ENCODE results near the gene TADA2B.

- TF ChIP-seq ZNF274 (IDR thresholded peaks at IDR 0.05; ENCODE audit: low read depth, low read length), result no peak
- no peak for TF ChIP-seq YY1 (IDR thresholded peaks at IDR 0.05; ENCODE audit: insufficient read depth, insufficient read length)
Measured at GRCh38 chr4:7068883-7069282, 25.7 kb downstream of the TADA2B start.

Measured in NT2/D1 (cell line).